ENCODE measurements around the gene CRIP1. TPM values are rescaled to one million over a fixed set of nuclear protein-coding genes. Genes with fewer than 3 reads are reported as not detected.
A peak's percentile ranks its signal among the peaks of the same experiment; 100 is the strongest.

The CRIP1 gene
- total RNA-seq, 8 experiments from 2014 or later, result 3.3 to 14.5 (median 5.1) TPM

- in situ Hi-C loops (cut with MboI; ENCODE audit: low pct_unique_long_range_greater_than_20kb in 2 of 9, low sequenced_read_pairs in 9 of 9, unreplicated experiment in 9 of 9), result loop anchor here in 1 of 9 experiments (25.0 kb wide), 1 partner anchor 475 kb away; no protein-coding TSS in a partner anchor
- H3K27ac ChIP-seq, result no peak overlapping the region
- WGBS, 10 experiments, result 27 to 80% (median 58%) methylated on average over 1 to 29 of the region's 34 CpGs; no CpG with 5 or more reads in 1 of the 10 experiments
- no peaks in the 10 kb centered on the region for H3K4me1 ChIP-seq (replicated peaks in 1 of 2)
- ATAC-seq (replicated peaks in 6 of 8), result no peak
- H3K4me3 ChIP-seq, result no peak overlapping the region
Measured at GRCh38 chr14:105536691-105537579, 50.2 kb downstream of the CRIP1 start.

DNA sequence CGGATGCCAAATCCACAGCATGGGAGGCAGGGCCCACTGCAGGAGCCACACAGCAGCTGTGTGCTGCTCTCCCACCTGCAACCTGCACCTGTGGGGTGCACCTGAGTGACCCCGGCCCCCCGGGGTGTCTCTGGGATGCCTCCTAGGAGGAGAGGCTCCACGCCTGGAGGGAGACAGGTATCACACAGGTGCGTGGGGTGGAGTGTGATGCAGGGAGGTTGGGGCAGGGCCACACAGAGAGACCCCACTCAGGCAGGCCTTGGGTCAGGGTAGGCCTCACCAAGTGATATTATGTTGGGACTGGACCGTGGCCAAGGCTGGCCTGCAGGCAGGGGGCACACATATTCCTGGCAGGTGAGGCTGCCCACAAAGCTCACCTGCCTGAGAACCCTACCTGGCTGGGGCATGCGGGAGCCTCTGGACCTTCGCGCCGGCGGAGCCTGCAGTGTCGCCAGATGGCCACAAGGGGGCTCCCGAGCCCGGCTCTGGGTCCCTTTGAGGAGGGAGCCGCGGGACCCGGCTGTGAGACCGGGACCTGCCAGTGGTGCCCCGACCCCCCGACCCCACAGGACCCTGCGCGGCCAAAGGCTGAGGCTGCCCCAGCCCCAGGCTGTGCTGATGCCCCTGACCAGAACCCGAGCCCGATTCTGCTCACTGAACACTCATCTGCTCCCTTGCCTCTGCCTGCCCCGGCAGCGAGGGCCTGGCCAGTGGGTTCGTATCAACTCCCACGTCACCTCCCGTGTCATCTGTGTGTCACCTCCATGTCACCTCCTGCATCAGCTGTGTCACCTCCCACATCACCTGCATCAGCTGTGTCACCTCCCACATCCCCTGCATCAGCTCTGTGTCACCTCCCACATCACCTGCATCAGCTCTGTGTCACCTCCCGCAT lies 51.1 kb downstream of the CRIP1 start:
- 0 to 80% (median 20%) methylated on average over 1 to 7 of the region's 30 CpGs; no CpG with 5 or more reads in 3 of the 10 experiments for WGBS, 10 experiments
- peak; percentile 36 to 91 (median 78) for ATAC-seq (replicated peaks in 6 of 8)
- no peak overlapping the region for H3K4me3 ChIP-seq
- H3K4me1 ChIP-seq (replicated peaks in 1 of 2), result no peaks in the 10 kb centered on the region
- H3K27ac ChIP-seq, result no peak overlapping the region
- in situ Hi-C loops (cut with MboI; ENCODE audit: low pct_unique_long_range_greater_than_20kb in 2 of 9, low sequenced_read_pairs in 9 of 9, unreplicated experiment in 9 of 9), result loop anchor here in 1 of 9 experiments (25.0 kb wide), 1 partner anchor 474 kb away; no protein-coding TSS in a partner anchor

Other genes with a start within 250 kb of the CRIP1 start
- gene BTBD6, start 238.4 kb upstream of the CRIP1 start, total RNA-seq, result 10 to 100 TPM; 18.8 to 29.3 (median 26.3) TPM
- 10 to 100 TPM; 14.4 to 36.3 (median 30.8) TPM for gene BRF1, start 185.9 kb upstream of the CRIP1 start, total RNA-seq
- gene PACS2, start 172.1 kb upstream of the CRIP1 start, total RNA-seq, result 10 to 100 TPM; 18.0 to 66.1 (median 49.7) TPM
- 1 to 10 TPM in 1 of 8 experiments, under 1 TPM in 7; 0.25 to 1.1 (median 0.88) TPM for gene TEX22, start 88.3 kb upstream of the CRIP1 start, total RNA-seq
- 100 to 1,000 TPM in 1 of 8 experiments, 10 to 100 TPM in 7; 27.1 to 101 (median 52.4) TPM for gene MTA1, start 67.1 kb upstream of the CRIP1 start, total RNA-seq
- 100 to 1,000 TPM in 1 of 8 experiments, 10 to 100 TPM in 6, 1 to 10 TPM in 1; 9.5 to 194 (median 55.0) TPM for gene CRIP2, start 12.1 kb upstream of the CRIP1 start, total RNA-seq
- 10 to 100 TPM in 2 of 8 experiments, 1 to 10 TPM in 6; 3.4 to 12.5 (median 5.0) TPM for gene TEDC1, start 4.4 kb downstream of the CRIP1 start, total RNA-seq
- 1 to 10 TPM in 7 of 8 experiments, under 1 TPM in 1; 0.97 to 7.1 (median 3.0) TPM for gene TMEM121, start 39.7 kb downstream of the CRIP1 start, total RNA-seq